HL-60 (cell line): ENCODE data around the gene DLK1.

ENCODE experiments used
- TF ChIP-seq, protein P1 (sequence below): IDR thresholded peaks from one replicate; pipeline ENCODE4 v1.5.1; 2011; ENCODE audit warnings: low read length, control low read depth, inconsistent platforms; ENCODE audit not compliant: insufficient read depth
- TF ChIP-seq, protein P2 (sequence below): IDR thresholded peaks from 2 replicates; pipeline ENCODE4 v1.6.1; 2012; ENCODE audit warnings: low read depth; ENCODE audit not compliant: insufficient replicate concordance

DNA sequence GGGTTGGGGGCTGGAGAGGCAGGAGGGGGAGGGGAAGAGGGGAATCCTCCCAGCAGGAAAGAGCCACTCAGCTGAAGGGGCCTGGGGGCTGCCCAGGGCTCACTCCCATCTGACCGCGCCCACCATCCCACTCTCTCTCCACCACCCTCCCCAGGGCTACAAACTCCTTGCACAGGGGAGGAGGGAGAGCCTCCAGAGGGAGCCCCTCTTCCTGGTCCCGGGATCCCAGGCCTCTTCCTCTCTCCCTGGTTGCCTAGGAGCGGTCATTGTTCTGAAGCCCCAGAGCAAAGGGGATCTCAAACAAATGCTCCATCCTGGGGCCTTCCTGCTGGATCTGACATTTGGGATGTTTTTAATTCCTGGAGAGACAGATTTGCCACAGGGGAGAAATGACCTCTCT, 39.8 kb upstream of the DLK1 start:
- TF ChIP-seq, protein P1, sequence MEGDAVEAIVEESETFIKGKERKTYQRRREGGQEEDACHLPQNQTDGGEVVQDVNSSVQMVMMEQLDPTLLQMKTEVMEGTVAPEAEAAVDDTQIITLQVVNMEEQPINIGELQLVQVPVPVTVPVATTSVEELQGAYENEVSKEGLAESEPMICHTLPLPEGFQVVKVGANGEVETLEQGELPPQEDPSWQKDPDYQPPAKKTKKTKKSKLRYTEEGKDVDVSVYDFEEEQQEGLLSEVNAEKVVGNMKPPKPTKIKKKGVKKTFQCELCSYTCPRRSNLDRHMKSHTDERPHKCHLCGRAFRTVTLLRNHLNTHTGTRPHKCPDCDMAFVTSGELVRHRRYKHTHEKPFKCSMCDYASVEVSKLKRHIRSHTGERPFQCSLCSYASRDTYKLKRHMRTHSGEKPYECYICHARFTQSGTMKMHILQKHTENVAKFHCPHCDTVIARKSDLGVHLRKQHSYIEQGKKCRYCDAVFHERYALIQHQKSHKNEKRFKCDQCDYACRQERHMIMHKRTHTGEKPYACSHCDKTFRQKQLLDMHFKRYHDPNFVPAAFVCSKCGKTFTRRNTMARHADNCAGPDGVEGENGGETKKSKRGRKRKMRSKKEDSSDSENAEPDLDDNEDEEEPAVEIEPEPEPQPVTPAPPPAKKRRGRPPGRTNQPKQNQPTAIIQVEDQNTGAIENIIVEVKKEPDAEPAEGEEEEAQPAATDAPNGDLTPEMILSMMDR: no peak
- TF ChIP-seq, protein P2, sequence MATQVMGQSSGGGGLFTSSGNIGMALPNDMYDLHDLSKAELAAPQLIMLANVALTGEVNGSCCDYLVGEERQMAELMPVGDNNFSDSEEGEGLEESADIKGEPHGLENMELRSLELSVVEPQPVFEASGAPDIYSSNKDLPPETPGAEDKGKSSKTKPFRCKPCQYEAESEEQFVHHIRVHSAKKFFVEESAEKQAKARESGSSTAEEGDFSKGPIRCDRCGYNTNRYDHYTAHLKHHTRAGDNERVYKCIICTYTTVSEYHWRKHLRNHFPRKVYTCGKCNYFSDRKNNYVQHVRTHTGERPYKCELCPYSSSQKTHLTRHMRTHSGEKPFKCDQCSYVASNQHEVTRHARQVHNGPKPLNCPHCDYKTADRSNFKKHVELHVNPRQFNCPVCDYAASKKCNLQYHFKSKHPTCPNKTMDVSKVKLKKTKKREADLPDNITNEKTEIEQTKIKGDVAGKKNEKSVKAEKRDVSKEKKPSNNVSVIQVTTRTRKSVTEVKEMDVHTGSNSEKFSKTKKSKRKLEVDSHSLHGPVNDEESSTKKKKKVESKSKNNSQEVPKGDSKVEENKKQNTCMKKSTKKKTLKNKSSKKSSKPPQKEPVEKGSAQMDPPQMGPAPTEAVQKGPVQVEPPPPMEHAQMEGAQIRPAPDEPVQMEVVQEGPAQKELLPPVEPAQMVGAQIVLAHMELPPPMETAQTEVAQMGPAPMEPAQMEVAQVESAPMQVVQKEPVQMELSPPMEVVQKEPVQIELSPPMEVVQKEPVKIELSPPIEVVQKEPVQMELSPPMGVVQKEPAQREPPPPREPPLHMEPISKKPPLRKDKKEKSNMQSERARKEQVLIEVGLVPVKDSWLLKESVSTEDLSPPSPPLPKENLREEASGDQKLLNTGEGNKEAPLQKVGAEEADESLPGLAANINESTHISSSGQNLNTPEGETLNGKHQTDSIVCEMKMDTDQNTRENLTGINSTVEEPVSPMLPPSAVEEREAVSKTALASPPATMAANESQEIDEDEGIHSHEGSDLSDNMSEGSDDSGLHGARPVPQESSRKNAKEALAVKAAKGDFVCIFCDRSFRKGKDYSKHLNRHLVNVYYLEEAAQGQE: no peak
